Heart left ventricle (tissue), 13 donors: ENCODE data around the gene NEK9.

Experiments
- CTCF ChIP-seq, 12 donors: fragments of 200-600 bp; sonication (generic) in 4 of 12; IDR thresholded peaks; one replicate each; pipeline versions ENCODE4 v1.5.0 to v1.8.0; 2018 to 2022; ENCODE audit warnings: antibody characterized with exemption in 12 of 12, mild to moderate bottlenecking in 5 of 12
- POLR2A ChIP-seq, 2 donors: fragments of 450-650 bp; IDR thresholded peaks; one replicate each; pipeline ENCODE4 v1.6.1; 2017; ENCODE audit warnings: antibody characterized with exemption in 2 of 2, mild to moderate bottlenecking in 2 of 2, moderate library complexity in 2 of 2
- donor health status: ischemic (EF 13 %, LVEDD 7.1; RV severe dilation, severe dysfunction).
- donor health status: DM: no; HTN: yes; CAD: no.
- donor health status: DM: no; HTN: no; CAD: no.
- donor health status: ischemic (EF 25% LVEDD 6.9; RV normal size, moderate dysfunction).
- donor health status: ischemic (EF 25% LVEDD 5.7; RV mildly dilated, moderate dysfunction).
- donor health status: ischemic (EF 35%, LVEDD 5.7; RV mildly dilated, moderate dysfunction).
- donor health status: nonischemic (EF 11% LVEDD 7.7; RV severe dilation, severe dysfunction).
- donor health status: DM: yes; HTN: yes; CAD: no.
- donor health status: PGD.
- donor health status: ischemic (EF 29% LVEDD 5.4; RV normal size, mild dysfunction).
- donor health status: nonischemic (EF 23%, LVEDD 6.1; RV moderate dilation, normal function).

DNA sequence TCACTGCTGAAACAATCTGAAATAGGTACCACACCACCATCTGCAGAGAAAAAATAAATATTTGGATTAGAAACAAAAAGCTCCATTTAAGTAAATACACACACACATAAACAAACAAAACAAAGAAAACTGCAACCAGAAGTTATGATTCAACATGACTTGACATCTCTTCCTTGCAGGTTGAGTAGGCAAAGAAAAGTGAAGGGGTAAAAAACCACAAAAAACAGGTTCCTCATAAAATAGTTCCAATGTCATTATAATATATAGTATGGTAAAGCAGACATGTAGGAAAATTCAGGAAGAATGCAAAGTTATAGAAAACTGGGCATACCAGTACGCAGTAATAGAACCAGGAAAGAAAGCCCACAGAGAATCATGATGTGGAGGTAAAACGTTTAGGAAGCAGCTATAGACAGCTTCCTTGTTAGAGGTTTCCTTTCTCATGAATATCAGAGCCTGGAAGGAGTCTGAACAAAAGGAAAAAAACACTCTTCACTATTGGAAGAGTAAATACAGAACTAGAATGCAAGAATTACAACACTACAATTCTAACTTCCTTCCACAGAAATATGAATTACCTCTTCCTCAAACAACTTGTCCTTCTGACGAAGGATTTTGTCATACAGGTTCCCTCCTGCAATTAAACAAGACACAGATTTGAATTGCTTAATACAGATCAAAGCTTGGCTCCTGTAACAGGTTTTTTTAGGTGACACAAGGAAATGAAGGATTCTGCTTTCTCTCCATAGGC, 6.1 kb downstream of the NEK9 start:
- TF ChIP-seq CTCF (IDR thresholded peaks at IDR 0.05) (no peak), POLR2A (IDR thresholded peaks at IDR 0.05) (no peak)
